Tibial nerve (tissue), 4 donors: ENCODE measurements around the gene LPAR1. TPM values are rescaled to one million over a fixed set of nuclear protein-coding genes. Genes with fewer than 3 reads are reported as not detected.

ENCODE experiments used
- DNase-seq, 2 donors: peaks; one replicate each; pipeline ENCODE4 v3.0.0-alpha.2; 2019; ENCODE audit warnings: low spot score in 2 of 2
- H3K27ac ChIP-seq, 4 donors: fragments of 200-600 bp; sonication (generic) in 3 of 4; one replicate each; pipeline ENCODE4 v1.5.1; 2017 to 2019; ENCODE audit warnings: mild to moderate bottlenecking in 1 of 4
- H3K27me3 ChIP-seq, 2 donors: fragments of 200-600 bp; sonication (generic) in 1 of 2; one replicate each; pipeline versions ENCODE4 v1.5.1 to v1.6.0; 2017 to 2019
- H3K36me3 ChIP-seq, 3 donors: fragments of 200-600 bp; sonication (generic); one replicate each; pipeline ENCODE4 v1.5.1; 2018 to 2019
- H3K4me1 ChIP-seq, 4 donors: fragments of 200-600 bp; sonication (generic) in 3 of 4; one replicate each; pipeline ENCODE4 v1.5.1; 2017 to 2019
- H3K4me3 ChIP-seq, 4 donors: fragments of 200-600 bp; sonication (generic) in 3 of 4; one replicate each; pipeline ENCODE4 v1.5.1; 2017 to 2019; ENCODE audit warnings: mild to moderate bottlenecking in 1 of 4, moderate library complexity in 1 of 4
- H3K9me3 ChIP-seq, 4 donors: fragments of 200-600 bp; sonication (generic) in 3 of 4; one replicate each; pipeline ENCODE4 v1.5.1; 2017 to 2019
- CTCF ChIP-seq, 5 experiments: fragments of 200-600 bp in 3 of 5; fragments of 450-650 bp in 2 of 5; sonication (generic) in 3 of 5; IDR thresholded peaks; one replicate each; pipeline ENCODE4 v1.5.1; 2016 to 2019; ENCODE audit warnings: antibody characterized with exemption in 5 of 5, mild to moderate bottlenecking in 3 of 5, moderate library complexity in 2 of 5
- EP300 ChIP-seq, 2 donors: sonication (generic); formaldehyde crosslinking; IDR thresholded peaks; one replicate each; pipeline ENCODE4 v1.6.1; 2017; ENCODE audit warnings: antibody characterized with exemption in 2 of 2, mild to moderate bottlenecking in 1 of 2
- POLR2A ChIP-seq, 2 donors: fragments of 450-650 bp; IDR thresholded peaks; one replicate each; pipeline ENCODE4 v1.6.1; 2017; ENCODE audit warnings: antibody characterized with exemption in 2 of 2, mild to moderate bottlenecking in 2 of 2, moderate library complexity in 2 of 2
- WGBS, 2 donors: methylation state at CpG; one replicate each; pipeline ENCODE4 v1.1.5; 2018; 5-methylcytosine and 5-hydroxymethylcytosine counted together
- total RNA-seq, 4 donors: library from RNA; depleted of rRNA; stranded (reverse); fragments of >200 nt; gene quantifications; one replicate each; pipeline ENCODE4 v1.1.0, GENCODE V29; 2016

Gene LPAR1
- total RNA-seq, 4 donors from 2014 or later = 156 to 238 (median 199) TPM

- DNase-seq = no peak
- H3K9me3 ChIP-seq = peaks cover 0 to 3% (median 0%) of the 10 kb centered on the region in 4 donors
- H3K36me3 ChIP-seq = no peaks in the 10 kb centered on the region
- no peak for TF ChIP-seq CTCF (IDR thresholded peaks at IDR 0.05)
- TF ChIP-seq POLR2A (IDR thresholded peaks at IDR 0.05) = no peak
- TF ChIP-seq EP300 (IDR thresholded peaks at IDR 0.05) = no peak
- WGBS, 2 donors = 89 to 92% methylated on average over 1 of the region's 1 CpG
- no peak overlapping the region for H3K27ac ChIP-seq
- H3K27me3 ChIP-seq = no peaks in the 10 kb centered on the region
- H3K4me3 ChIP-seq = no peak overlapping the region
- H3K4me1 ChIP-seq = peaks cover 0 to 36% (median 3%) of the 10 kb centered on the region in 4 donors
These were observed 51.7 kb downstream of the LPAR1 start for GRCh38 chr9:110986529-110986928.

GRCh38 chr9:110984890-110985437 is 53.3 kb downstream of the LPAR1 start:
- H3K9me3 ChIP-seq = peaks cover 0 to 3% (median 0%) of the 10 kb centered on the region in 4 donors
- no peaks in the 10 kb centered on the region for H3K27me3 ChIP-seq
- TF ChIP-seq EP300 (IDR thresholded peaks at IDR 0.05) (no peak), CTCF (IDR thresholded peaks at IDR 0.05) (no peak), POLR2A (IDR thresholded peaks at IDR 0.05) (no peak)
- peak overlapping the region in 2 of 4 donors; percentile 7 to 51 for H3K27ac ChIP-seq
- no peaks in the 10 kb centered on the region for H3K36me3 ChIP-seq
- peaks cover 0 to 34% (median 2%) of the 10 kb centered on the region in 4 donors for H3K4me1 ChIP-seq
- no peak for DNase-seq
- WGBS, 2 donors = 49 to 79% methylated on average over 2 of the region's 2 CpGs
- H3K4me3 ChIP-seq = no peak overlapping the region

GRCh38 chr9:110980261-110980660 is 58.0 kb downstream of the LPAR1 start:
- Histone ChIP-seq H3K27me3 (no peaks in the 10 kb centered on the region), H3K9me3 (no peaks in the 10 kb centered on the region), H3K4me1 (peaks cover 0 to 63% (median 16%) of the 10 kb centered on the region in 4 donors), H3K36me3 (no peaks in the 10 kb centered on the region), H3K27ac (no peak overlapping the region), H3K4me3 (no peak overlapping the region)
- WGBS, 2 donors = 54 to 61% methylated on average over 3 of the region's 3 CpGs
- DNase-seq = no peak
- TF ChIP-seq POLR2A (IDR thresholded peaks at IDR 0.05) = no peak
- TF ChIP-seq EP300 (IDR thresholded peaks at IDR 0.05) = no peak
- no peak for TF ChIP-seq CTCF (IDR thresholded peaks at IDR 0.05)

GRCh38 chr9:110979636-110980035 is 58.6 kb downstream of the LPAR1 start:
- no peak for TF ChIP-seq CTCF (IDR thresholded peaks at IDR 0.05)
- TF ChIP-seq POLR2A (IDR thresholded peaks at IDR 0.05) = no peak
- no peak for TF ChIP-seq EP300 (IDR thresholded peaks at IDR 0.05)
- Histone ChIP-seq H3K4me3 (no peak overlapping the region), H3K27ac (peak overlapping the region in 1 of 4 donors; percentile 20), H3K36me3 (no peaks in the 10 kb centered on the region), H3K27me3 (no peaks in the 10 kb centered on the region), H3K4me1 (peaks cover 0 to 64% (median 17%) of the 10 kb centered on the region in 4 donors), H3K9me3 (no peaks in the 10 kb centered on the region)
- DNase-seq = no peak

GRCh38 chr9:110978516-110978915 is 59.8 kb downstream of the LPAR1 start:
- Histone ChIP-seq H3K4me1 (peaks cover 0 to 65% (median 20%) of the 10 kb centered on the region in 4 donors), H3K4me3 (no peak overlapping the region), H3K27me3 (no peaks in the 10 kb centered on the region), H3K9me3 (no peaks in the 10 kb centered on the region), H3K36me3 (no peaks in the 10 kb centered on the region), H3K27ac (peak overlapping the region in 2 of 4 donors; percentile 20)
- WGBS, 2 donors = 50 to 57% methylated on average over 3 of the region's 3 CpGs
- TF ChIP-seq EP300 (IDR thresholded peaks at IDR 0.05) (no peak), POLR2A (IDR thresholded peaks at IDR 0.05) (no peak), CTCF (IDR thresholded peaks at IDR 0.05) (no peak)
- DNase-seq = no peak
